ENCODE data around the gene DEXI. TPM values are rescaled to one million over a fixed set of nuclear protein-coding genes. Genes with fewer than 3 reads are reported as not detected.

Gene DEXI
- total and polyA plus RNA-seq, 2 of the 4 experiments (the other 2 are of a cell fraction), result 43.7 to 63.6 TPM

GRCh38 chr16:10920726-10921427 is 21.4 kb downstream of the DEXI start:
- Histone ChIP-seq H3K4me2 (ENCODE audit: low read depth, low read length) (no peak overlapping the region), H2AFZ (replicated peaks; ENCODE audit: low read length, poor library complexity) (no peak overlapping the region), H3K4ac (ENCODE audit: low read depth, low read length) (no peak overlapping the region), H4K20me1 (ENCODE audit: insufficient read depth, low read length) (no peaks in the 10 kb centered on the region; the same call in 1 of the 2 replicates), H3K18ac (ENCODE audit: low read depth, low read length) (no peak overlapping the region), H2BK5ac (ENCODE audit: low read depth, low read length, poor library complexity, severe bottlenecking) (no peak overlapping the region), H3K9ac (ENCODE audit: low read depth, low read length) (no peak overlapping the region), H3K23ac (ENCODE audit: low read depth, low read length) (no peak overlapping the region), H2BK120ac (ENCODE audit: low read depth, low read length) (no peak overlapping the region), H4K8ac (ENCODE audit: low read depth in 2 of 2, low read length in 2 of 2) (no peak overlapping the region), H3K27ac (ENCODE audit: insufficient read depth, low read length) (no peak overlapping the region), H3K9me1 (ENCODE audit: insufficient read depth, low read length) (no peaks in the 10 kb centered on the region), H3K27me3 (ENCODE audit: control insufficient read depth, insufficient read depth, low read length) (peaks cover 4% of the 10 kb centered on the region; the same call in 1 of the 2 replicates), H2AK9ac (replicated peaks; ENCODE audit: low read depth, low read length, poor library complexity) (peak overlapping the region; percentile 31), H3K9me3 (ENCODE audit: control insufficient read depth, insufficient read depth, low read length) (no peaks in the 10 kb centered on the region), H3K14ac (replicated peaks; ENCODE audit: low read depth, low read length) (no peak overlapping the region), H2BK15ac (ENCODE audit: low read depth, low read length) (no peak overlapping the region), H3K56ac (ENCODE audit: extremely low read depth, insufficient read depth, low read length) (no peak overlapping the region), H3K4me1 (ENCODE audit: control insufficient read depth, insufficient read depth, low read length) (peaks cover 5% of the 10 kb centered on the region), H4K91ac (ENCODE audit: insufficient read depth, low read depth, low read length) (no peak overlapping the region), H2BK20ac (ENCODE audit: low read depth, low read length) (no peak overlapping the region), H4K5ac (ENCODE audit: low read depth, low read length) (no peak overlapping the region), H2AK5ac (ENCODE audit: low read depth, low read length) (no peak overlapping the region), H3K36me3 (ENCODE audit: control insufficient read depth, insufficient read depth, low read length) (peaks cover 9% of the 10 kb centered on the region; the same call in 1 of the 2 replicates), H3K79me1 (ENCODE audit: low read depth in 1 of 2, low read length in 2 of 2) (peaks cover 0 to 4% of the 10 kb centered on the region in 2 experiments; a peak in 1 of 4 replicates), H3K4me3 (ENCODE audit: insufficient read depth, low read depth, low read length) (no peak overlapping the region)
- POLR2A ChIA-PET (ENCODE audit: unreplicated experiment), result no interaction called here
- in situ Hi-C loops (cut with MboI; ENCODE audit: low sequenced_read_pairs), result loop anchor here (25.0 kb wide), 1 partner anchor 659 kb away; no protein-coding TSS in a partner anchor
- CTCF ChIA-PET, result interaction anchor here (0.7 kb wide), 1 partner anchor 42 kb away, joined by 3 read pairs; no protein-coding TSS in a partner anchor
- dilution Hi-C loops (cut with HindIII; ENCODE audit: low sequenced_read_pairs, unreplicated experiment), result no loop called here
- intact Hi-C loops (cut with micrococcal nuclease), result no loop called here
- WGBS, 2 experiments (ENCODE audit: extremely low coverage in 2 of 2, insufficient read length in 1 of 2), result 73% methylated on average over 8 of the region's 15 CpGs; no CpG with 5 or more reads in 1 of the 2 experiments
- no peak for DNase-seq
- BruUV-seq (replicated peaks), result no TSS peak
- TF ChIP-seq BHLHE40 (IDR thresholded peaks at IDR 0.05; ENCODE audit: low read depth, low read length) (no peak), CTCF (conservative IDR thresholded peaks at IDR 0.05; ENCODE audit: low read depth, low read length) (no peak), SMC3 (IDR thresholded peaks at IDR 0.05; ENCODE audit: low read depth, low read length) (no peak), RFX5 (IDR thresholded peaks at IDR 0.05; ENCODE audit: low read depth, low read length) (no peak), NFE2L2 (IDR thresholded peaks at IDR 0.05; ENCODE audit: low read depth, low read length) (no peak), MAZ (IDR thresholded peaks at IDR 0.05; ENCODE audit: borderline replicate concordance, low read depth, low read length) (no peak), ELK1 (IDR thresholded peaks at IDR 0.05; ENCODE audit: borderline replicate concordance, low read depth, low read length) (no peak), RAD21 (IDR thresholded peaks at IDR 0.05; ENCODE audit: low read length) (no peak), MAFK (IDR thresholded peaks at IDR 0.05; ENCODE audit: low read depth, low read length) (no peak), POLR2A (IDR thresholded peaks at IDR 0.05; ENCODE audit: low read depth, low read length) (no peak)
- no peak for ATAC-seq (ENCODE audit: low read depth)
